Myocyte (in vitro differentiated cells): ENCODE results near the gene VAMP5. TPM values are rescaled to one million over a fixed set of nuclear protein-coding genes. Genes with fewer than 3 reads are reported as not detected.
A peak's percentile ranks its signal among the peaks of the same experiment; 100 is the strongest.

ENCODE experiments used
- DNase-seq: peaks from one replicate; pipeline ENCODE4 v3.0.0-alpha.2; 2012; ENCODE audit warnings: low read depth
- polyA plus RNA-seq: library from polyadenylated mRNA; unstranded; fragments of >200 nt; gene quantifications from one replicate; pipeline ENCODE4 v1.2.1, GENCODE V29; 2012; ENCODE audit warnings: missing spikeins
- total RNA-seq: library from RNA; depleted of rRNA; stranded (reverse); fragments of >200 nt; gene quantifications from 2 replicates; pipeline ENCODE4 v1.2.3, GENCODE V29; 2014

Gene VAMP5, protein sequence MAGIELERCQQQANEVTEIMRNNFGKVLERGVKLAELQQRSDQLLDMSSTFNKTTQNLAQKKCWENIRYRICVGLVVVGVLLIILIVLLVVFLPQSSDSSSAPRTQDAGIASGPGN
- total RNA-seq, result 127 and 153 TPM in 2 replicates
- polyA plus RNA-seq, result 1,018 TPM

DNA sequence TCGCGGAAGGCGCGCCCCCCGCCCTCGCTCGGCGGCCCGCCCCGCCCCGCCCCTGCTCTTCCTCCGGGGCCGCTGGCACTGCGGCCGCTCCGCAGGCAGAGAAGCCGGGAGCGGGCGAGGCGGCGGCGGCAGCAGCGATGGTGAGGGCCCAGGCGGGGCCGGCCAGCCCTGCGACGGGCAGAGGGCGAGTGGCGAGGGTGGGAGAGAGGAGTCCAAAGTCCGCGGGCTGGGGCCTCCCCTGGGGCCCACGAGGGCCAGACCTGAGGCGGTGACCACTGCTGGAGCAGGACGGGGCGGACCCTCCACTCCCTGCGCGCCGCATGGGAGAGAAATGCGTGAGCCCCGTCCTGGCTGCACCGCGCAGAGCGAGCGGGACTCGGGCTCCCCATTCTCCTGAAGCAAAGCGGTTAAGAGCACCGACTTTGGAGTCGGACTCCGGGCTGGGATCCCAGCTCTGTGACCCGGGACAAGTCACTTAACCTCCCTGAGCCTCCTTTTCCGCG, at the start of gene VAMP5:
Gene VAMP5 (plus strand): TSS at position 78 of the 503 bp plus-strand sequence. CDS start 60 bp downstream, at position 138.
- peak; percentile 65 for DNase-seq

- DNase-seq, result no peak
Observed at GRCh38 chr2:85534881-85535280, 49.4 kb upstream of the VAMP5 start.

DNA sequence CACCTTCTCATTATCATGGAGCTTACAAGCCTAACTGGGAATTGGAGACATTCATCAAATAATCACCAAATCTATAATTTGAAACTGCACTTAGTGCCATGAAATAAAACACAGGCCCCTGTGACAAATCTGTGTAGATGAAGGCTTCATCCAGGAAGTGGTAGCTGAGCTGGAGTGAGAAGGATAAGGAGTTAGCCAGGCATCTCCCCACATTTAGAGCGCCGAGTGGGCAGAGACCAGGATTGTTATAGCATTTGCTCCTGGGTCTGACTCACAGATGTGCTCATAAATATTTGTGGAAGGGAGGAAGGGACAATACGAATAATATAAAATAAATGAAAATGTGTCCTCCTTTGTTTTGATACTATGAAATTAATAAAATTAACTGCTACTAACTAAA, 47.8 kb upstream of the VAMP5 start:
- DNase-seq, result peak; percentile 92

GRCh38 chr2:85537600-85538506, 46.4 kb upstream of the VAMP5 start:
- DNase-seq, result peak; percentile 71

- peak; percentile 95 for DNase-seq
Observed at GRCh38 chr2:85538507-85539360, 45.5 kb upstream of the VAMP5 start, which contains the start of gene MAT2A. Gene MAT2A, plus strand, starts transcription at chr2:85539168. Its CDS starts 120 bp downstream, at chr2:85539288.

GRCh38 chr2:85539361-85540132, 44.7 kb upstream of the VAMP5 start:
- DNase-seq, result peak; percentile 84

DNA sequence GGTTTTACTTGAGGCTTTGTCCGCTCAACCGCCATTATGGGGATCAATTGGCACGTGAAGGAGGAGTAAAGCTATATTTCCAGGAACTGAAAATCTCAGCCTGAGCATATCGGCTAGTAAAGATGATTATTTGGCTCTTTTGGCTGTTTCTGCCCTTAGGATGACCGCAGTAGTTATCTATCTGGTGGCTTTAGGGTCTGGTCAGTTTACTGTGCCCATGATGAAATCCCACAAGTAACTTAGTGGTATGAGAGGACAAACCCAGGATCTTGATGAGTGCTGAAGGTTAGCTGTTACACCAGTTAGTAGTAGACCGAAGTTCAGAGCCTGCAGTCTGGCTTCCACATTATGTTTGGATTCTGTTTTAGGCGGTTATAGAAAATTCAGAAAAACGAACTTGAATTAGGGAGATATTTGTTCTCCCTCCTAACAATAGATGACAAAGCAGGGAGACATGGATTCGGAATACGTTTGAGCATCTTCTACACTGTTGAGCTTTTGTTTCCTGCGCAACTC, 44.0 kb upstream of the VAMP5 start:
- DNase-seq, result peak; percentile 51

DNA sequence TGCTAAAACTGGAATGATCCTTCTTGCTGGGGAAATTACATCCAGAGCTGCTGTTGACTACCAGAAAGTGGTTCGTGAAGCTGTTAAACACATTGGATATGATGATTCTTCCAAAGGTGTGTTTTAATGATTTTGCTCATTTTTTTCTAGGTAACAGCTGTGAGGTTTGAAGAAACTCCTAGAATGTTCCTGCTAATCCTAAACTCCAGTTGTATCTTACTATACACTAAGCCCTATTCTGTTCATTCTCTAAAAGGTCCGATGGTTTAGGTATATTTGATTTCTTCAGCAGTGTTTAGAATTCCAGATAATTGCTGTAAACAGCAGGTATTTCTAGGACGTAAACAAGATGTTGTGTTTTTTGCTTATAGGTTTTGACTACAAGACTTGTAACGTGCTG, 43.0 kb upstream of the VAMP5 start:
- peak; percentile 26 for DNase-seq

DNA sequence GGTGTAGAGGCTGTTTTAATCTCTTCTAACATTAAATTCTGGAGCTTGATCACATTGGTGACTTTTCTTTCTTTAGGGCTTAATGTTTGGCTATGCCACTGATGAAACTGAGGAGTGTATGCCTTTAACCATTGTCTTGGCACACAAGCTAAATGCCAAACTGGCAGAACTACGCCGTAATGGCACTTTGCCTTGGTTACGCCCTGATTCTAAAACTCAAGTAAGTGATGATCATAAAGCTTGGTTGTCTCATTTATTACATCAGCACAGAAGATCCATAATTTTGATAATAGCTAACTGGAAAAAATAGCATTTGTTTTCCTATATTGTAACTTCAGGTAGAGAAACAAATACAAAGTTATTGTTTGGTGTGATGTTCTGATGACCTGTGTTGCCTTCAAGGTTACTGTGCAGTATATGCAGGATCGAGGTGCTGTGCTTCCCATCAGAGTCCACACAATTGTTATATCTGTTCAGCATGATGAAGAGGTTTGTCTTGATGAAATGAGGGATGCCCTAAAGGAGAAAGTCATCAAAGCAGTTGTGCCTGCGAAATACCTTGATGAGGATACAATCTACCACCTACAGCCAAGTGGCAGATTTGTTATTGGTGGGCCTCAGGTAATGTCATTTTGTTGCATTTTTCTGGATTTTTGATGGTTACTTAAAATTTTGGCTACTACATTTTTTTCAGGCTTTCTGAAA, 42.3 kb upstream of the VAMP5 start:
- peak; percentile 53 for DNase-seq

DNA sequence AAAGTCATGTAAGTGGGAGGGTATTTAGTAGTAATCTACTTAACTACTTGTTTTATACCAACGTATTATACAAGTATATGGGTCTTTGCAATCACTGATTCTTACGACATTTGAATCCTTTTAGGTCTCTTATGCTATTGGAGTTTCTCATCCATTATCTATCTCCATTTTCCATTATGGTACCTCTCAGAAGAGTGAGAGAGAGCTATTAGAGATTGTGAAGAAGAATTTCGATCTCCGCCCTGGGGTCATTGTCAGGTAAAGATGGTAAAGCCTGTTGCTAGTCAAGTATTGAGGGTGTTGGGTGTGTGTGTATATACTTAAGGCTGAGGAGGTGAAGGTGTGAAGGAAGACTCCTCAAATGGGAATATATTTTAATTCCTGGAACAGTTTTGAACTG, 41.5 kb upstream of the VAMP5 start:
- DNase-seq, result no peak

GRCh38 chr2:85544254-85544691, 40.0 kb upstream of the VAMP5 start:
- DNase-seq, result peak; percentile 29

DNA sequence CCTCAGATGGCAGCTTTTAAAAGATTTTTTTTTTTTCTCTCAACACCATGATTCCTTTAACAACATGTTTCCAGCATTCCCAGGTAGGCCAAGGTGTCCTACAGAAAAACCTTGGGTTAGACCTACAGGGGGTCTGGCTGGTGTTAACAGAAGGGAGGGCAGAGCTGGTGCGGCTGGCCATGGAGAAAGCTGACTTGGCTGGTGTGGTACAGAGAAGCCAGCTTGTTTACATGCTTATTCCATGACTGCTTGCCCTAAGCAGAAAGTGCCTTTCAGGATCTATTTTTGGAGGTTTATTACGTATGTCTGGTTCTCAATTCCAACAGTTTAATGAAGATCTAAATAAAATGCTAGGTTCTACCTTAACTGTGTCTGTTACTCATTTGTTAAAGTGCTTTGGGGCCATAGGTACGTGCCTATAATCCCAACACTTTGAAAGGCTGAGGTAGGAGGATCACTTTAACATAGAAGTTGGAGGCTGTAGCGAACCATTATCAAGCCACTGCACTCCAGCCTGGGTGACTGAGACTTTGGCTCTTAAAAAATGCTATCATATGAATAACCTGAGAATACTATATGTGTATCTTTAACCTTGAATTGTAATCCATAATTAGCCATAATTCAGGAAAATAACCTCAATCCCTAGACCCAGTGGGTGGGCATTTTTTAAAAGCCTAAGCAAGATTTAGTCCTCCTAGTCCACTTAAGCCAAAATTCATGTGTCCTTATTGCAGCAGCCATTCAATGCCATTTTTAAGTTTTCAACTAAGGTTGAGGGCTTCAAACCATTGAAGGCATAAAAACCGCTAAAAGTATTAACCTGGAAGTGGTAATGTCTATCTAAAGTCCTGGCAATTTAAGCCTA, 39.1 kb upstream of the VAMP5 start:
- DNase-seq, result peak; percentile 25

- peak; percentile 34 for DNase-seq
Observed at GRCh38 chr2:85545780-85546240, 38.4 kb upstream of the VAMP5 start.

DNA sequence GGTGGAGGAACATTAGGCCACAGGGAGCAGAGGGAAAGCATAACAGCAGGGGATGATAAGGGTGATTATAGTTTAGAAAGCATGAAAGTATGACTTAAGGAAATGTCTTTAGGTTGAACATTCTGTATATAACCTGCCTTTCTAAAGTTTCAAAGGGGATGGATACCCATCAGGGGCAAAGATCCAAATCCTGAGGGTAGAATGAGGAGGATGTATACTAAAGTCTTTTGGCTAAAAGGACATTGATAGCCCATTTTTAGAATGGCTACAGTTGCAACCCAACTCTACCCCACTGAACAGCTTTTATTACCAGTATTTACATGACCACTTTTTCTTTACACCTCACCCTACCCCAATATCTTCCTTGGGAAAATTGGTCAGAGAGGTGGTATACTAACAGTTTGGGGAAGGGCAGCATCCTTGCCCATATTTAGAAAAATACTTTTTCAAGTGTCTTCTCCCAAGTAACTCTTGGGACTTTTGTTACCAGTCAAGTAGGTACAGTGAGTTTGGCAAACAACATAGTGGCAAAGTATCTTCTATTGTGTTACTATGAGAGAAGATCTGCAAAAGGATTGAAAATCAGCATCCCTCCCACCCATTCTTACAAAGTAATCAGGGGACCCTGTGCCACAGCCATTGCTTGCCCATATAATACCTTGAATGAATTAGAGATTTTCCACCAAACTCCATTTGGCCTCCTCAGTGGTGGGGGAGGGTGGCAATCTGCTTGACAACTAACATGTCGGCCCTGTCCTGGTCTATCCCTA, 37.0 kb upstream of the VAMP5 start:
- DNase-seq, result peak; percentile 68

DNA sequence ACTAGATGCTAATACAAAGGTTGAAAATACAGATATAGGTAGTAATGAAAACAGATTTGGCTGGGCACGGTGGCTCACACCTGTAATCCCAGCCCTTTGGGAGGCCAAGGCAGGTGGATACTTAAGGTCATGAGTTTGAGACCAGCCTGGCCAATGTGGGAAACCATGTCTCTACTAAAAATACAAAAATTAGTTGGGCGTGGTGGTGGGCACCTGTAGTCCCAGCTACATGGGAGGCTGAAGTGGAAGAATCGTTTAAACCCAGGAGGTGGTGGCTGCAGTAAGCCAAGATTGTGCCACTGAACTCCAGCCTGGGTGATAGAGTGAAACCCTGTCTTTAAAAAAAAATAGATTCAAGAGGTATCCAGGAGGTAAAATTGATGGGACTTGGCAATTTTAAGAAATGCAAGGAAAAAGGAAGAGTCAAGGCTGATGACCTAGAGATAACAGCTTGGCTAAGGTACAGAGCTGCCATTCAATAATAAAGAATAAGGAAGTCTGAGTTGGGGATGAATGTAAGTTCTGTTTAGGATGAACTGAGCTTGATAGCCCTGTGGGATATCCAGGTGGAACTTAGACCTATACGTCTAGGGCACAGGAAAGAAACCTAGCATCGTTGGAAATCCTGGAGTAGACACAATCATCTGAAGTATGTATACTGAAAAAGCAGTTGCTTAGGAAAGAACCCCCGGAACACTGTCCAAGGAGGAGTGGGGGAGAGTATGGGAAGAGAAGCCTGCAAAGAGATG, 36.2 kb upstream of the VAMP5 start:
- DNase-seq, result peak; percentile 60

DNA sequence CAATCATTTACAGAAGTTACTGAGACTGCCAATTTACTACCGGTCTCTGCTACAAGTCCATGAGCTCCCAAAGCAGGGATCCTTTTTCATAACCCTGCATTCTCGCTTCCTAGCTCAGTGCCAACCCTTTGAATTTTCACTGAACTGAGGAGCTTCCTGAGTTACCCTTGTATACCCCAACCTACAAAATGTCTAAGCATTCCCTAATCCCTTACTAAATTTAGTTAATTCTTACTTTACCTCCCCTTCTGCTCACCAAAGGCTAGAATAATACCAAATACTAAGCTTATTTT, 35.7 kb upstream of the VAMP5 start:
- no peak for DNase-seq

GRCh38 chr2:85549095-85549494, 35.1 kb upstream of the VAMP5 start:
- peak; percentile 26 for DNase-seq
